HFF-Myc (cell line): ENCODE measurements around the gene ZEB2.

Experiments
- DNase-seq: peaks from one replicate; pipeline ENCODE4 v3.0.0-alpha.2; 2011; ENCODE audit warnings: low read depth; ENCODE audit errors: extremely low read depth
- H3K4me3 ChIP-seq: replicated peaks from 2 replicates; pipeline ENCODE4 v1.5.1; 2011; ENCODE audit warnings: low read depth, mild to moderate bottlenecking, control low read depth, low read length
- TF ChIP-seq, protein P1 (sequence below): IDR thresholded peaks from 2 replicates; pipeline ENCODE4 v1.5.1; 2012; ENCODE audit warnings: mild to moderate bottlenecking, low read depth, low read length, control low read depth; ENCODE audit errors: missing control alignments

Gene ZEB2

DNA sequence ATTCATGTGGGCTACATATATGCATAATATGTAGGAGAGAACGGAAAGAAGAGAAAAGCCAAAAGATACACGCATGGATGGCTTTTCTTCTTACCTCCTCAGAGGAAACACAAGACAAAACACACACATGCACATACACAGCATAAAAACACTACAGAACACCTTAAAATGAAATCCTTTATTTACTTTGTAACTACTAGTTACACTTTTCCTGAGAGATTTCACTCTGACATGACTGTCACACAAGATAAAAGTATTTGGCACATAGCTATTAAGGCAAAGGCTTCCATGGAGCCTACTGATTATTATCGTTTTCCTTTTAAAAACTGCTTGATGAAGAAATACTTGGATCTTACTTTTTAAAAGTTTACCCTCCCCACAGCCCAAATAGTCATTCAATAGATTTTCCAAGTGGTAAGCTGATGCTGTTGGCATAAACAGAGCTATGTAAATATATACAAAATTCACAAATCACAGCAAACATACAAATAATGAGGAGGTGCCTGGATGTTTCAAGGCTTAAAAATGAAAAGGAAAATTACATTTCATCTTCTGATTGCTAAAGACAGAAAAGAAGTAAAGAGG is 8.6 kb downstream of the ZEB2 start:
- H3K4me3 ChIP-seq = peak overlapping the region; percentile 12
- TF ChIP-seq, protein P1, sequence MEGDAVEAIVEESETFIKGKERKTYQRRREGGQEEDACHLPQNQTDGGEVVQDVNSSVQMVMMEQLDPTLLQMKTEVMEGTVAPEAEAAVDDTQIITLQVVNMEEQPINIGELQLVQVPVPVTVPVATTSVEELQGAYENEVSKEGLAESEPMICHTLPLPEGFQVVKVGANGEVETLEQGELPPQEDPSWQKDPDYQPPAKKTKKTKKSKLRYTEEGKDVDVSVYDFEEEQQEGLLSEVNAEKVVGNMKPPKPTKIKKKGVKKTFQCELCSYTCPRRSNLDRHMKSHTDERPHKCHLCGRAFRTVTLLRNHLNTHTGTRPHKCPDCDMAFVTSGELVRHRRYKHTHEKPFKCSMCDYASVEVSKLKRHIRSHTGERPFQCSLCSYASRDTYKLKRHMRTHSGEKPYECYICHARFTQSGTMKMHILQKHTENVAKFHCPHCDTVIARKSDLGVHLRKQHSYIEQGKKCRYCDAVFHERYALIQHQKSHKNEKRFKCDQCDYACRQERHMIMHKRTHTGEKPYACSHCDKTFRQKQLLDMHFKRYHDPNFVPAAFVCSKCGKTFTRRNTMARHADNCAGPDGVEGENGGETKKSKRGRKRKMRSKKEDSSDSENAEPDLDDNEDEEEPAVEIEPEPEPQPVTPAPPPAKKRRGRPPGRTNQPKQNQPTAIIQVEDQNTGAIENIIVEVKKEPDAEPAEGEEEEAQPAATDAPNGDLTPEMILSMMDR = no peak
- no peak for DNase-seq

DNA sequence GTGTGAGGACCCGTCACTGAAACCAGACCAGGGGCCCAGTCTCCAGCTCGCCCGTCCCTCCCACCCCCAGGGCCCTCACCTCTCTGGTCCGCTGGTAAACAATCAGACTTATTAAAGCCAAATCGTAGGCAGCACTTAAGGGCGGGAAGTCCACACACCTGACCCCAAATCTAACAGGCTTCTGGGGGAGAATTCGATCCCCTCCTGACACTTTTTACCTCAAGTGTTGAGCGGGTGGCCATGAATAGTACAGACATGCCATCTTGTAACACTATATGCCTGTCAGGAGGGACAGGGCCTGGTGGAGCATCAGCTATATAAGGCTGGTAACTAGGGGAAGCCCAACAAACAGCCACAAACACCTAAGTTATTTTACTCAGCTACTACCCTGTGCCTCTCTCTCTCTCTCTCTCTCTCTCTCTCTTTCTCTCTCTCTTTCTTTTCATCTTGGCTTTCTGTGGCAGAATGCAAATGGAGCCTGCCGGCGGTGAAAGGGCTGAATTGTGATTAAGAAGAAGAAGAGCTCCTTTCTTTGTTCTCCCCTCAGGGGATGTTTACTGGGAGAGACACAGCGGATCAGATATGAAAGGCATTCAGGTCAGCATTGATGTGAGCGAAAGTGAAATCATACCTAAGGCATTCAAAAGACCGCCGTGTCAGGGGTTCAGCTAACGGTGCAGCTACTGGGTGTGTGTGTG is 9.5 kb downstream of the ZEB2 start:
- TF ChIP-seq, protein P1 = no peak
- DNase-seq = no peak
- H3K4me3 ChIP-seq = peak overlapping the region; percentile 12

DNA sequence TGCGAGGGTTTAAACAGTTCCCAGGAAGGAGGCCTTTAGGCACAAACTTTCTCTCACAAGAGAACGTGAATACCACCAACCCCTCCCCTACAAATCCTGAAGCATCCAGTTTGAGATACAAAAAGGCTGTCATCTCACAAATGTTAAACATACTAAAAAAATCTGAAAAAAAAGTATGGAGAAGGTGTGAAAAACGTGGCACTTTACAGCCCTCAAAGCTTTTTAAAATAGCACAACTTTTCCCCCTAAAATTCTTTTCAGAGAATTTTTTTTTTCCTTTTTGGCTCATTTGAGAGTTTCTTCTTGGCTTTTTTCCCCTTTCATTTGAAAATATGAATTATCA is 10.1 kb downstream of the ZEB2 start:
- TF ChIP-seq, protein P1 = no peak

DNA sequence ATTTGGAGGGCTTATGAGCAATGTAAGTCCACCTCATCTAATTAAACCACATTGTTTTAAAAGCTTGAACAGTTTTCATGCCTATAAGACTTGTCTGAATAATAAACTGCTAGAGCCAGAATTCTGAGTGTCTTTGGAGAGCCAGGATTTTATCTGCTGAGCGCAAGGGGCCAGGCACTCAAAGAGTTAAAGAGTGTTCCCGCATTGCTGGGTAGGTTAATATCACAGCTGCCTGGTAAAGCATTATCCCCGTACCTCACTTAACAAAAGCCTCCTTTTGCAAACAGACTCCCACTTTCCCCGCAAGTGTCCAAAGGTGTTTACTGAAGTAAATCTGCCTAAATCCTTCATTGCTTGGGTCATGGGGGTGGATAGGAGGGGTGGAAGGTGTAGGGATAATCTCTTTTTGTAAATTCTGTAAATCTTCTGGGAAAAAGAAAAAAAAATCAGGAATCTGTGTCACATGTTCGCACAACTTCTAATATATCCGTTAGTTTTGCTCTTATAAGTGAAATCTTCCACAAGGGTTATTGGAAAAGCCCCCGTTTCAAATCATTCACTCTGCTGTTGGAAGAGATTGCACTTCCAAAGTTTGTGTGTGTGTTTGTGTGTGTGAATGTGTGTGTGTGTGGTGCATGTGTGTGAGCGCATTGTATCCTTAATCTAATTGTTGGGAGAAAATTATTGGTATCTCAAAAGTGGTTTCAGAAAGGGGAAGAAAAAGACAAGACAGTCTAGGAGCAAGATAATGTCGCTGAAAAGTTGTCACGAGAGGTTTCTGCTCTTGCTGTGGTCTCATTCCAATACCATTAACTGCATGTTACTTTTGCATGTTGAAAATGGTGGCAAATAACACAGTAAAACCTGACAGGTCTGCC is 10.7 kb downstream of the ZEB2 start:
- TF ChIP-seq, protein P1 = no peak
- no peak for DNase-seq
- no peak overlapping the region for H3K4me3 ChIP-seq

More for the DNA sequence above, 10.1 kb downstream of the ZEB2 start:
- H3K4me3 ChIP-seq = no peak overlapping the region
- no peak for DNase-seq

DNA sequence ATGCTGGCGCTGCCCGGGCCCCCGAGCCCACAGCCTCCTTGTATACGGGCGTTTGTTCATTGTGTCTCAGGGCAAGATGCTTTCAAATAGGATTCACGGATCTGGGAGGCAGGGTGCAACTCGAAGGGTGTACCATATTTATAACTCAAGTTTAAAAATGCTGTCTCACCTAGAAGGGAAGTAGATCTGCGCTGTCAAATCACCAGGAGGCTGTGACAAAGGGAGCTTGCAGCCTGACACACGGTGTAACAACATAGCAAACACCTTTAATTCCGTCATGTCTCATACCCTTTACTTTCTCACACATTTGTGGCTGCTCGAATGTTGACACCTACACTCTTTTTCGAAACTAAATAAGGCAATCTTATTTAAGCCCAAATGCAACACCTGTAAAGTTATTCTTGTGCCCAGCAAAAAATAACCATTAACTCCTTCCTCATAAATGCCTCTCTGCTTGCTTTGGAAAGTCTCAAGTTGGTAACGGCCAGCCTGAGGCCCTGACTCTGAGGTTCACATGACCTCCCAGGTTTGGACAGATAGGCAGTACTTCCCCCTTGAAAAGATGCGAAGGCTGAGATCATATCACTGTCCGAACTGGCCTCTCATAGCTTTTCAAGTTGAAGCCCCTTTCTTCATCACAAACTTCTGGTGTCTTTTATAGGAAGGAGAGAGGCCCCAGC is 11.6 kb downstream of the ZEB2 start:
- TF ChIP-seq, protein P1 = no peak

DNA sequence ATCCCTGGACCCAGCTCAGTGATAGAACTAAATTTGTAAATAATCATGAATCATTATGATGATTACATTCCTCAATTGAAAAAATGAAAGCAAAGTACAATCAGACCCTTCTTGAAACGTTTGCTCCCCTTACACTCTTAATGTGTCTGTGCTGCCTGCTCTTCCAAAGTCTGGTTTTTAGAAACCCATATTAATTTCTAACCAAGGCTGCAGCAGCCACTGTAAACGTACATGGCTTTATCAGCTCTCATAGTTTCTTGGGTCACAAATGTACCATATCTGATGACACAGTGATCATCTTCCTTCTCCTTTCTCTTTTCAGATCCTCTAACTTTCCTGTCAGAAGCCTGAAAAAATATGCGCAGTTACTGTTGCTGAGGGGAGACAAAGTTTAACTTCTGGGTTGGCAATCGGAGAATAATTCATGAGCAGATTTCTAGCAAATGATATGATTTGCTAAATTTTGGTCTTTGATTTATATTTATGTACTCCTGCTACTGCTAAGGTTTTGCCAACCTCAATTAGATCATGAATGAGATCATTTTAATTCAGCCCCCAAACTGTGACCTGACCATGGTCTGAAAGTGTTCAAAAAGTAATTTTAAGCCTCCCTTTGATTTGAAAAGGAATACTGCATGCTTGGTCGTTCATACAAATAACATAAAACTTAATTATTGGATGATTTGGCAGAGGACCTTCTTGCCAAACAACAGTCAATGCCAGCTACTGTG is 12.3 kb downstream of the ZEB2 start:
- TF ChIP-seq, protein P1 = no peak
- H3K4me3 ChIP-seq = no peak overlapping the region
- no peak for DNase-seq

More for the DNA sequence above, 11.6 kb downstream of the ZEB2 start:
- H3K4me3 ChIP-seq = no peak overlapping the region
- DNase-seq = no peak
